Peyer's patch (tissue), 4 donors: ENCODE measurements around the gene EDN2.

Experiments used
- POLR2A ChIP-seq, 2 donors: fragments of 450-650 bp; IDR thresholded peaks; one replicate each; pipeline ENCODE4 v1.5.1; 2017; ENCODE audit warnings: antibody characterized with exemption in 2 of 2, mild to moderate bottlenecking in 2 of 2, moderate library complexity in 2 of 2
- TF ChIP-seq, protein P1 (sequence below), 6 experiments: fragments of 450-650 bp in 4 of 6; fragments of 200-600 bp in 2 of 6; sonication (generic) in 1 of 6; IDR thresholded peaks; one replicate each; pipeline ENCODE4 v1.5.1; 2017 to 2019; ENCODE audit warnings: antibody characterized with exemption in 6 of 6, mild to moderate bottlenecking in 3 of 6, moderate library complexity in 1 of 6

DNA sequence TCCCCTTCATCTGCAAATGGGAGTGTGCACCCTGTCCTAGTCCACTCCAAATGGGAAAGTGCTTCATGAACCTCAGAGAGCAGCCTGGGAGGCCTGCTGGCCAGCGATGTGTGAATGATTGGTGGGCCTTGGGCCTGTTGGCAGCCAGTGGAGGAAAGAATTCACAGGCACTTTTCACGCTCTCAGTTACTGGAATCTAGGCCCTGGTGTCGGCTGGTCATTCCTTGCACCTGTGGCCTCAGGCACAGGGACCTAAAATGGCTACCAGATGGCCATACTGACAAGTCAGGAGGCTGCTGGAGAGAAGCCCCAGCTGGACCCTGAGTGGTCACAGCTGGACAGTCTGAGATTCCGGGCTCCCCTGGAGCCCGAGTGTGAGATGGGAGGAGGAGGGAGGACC lies 18.4 kb upstream of the EDN2 start:
- TF ChIP-seq, protein P1, sequence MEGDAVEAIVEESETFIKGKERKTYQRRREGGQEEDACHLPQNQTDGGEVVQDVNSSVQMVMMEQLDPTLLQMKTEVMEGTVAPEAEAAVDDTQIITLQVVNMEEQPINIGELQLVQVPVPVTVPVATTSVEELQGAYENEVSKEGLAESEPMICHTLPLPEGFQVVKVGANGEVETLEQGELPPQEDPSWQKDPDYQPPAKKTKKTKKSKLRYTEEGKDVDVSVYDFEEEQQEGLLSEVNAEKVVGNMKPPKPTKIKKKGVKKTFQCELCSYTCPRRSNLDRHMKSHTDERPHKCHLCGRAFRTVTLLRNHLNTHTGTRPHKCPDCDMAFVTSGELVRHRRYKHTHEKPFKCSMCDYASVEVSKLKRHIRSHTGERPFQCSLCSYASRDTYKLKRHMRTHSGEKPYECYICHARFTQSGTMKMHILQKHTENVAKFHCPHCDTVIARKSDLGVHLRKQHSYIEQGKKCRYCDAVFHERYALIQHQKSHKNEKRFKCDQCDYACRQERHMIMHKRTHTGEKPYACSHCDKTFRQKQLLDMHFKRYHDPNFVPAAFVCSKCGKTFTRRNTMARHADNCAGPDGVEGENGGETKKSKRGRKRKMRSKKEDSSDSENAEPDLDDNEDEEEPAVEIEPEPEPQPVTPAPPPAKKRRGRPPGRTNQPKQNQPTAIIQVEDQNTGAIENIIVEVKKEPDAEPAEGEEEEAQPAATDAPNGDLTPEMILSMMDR (IDR thresholded peaks at IDR 0.05): no peak
- TF ChIP-seq POLR2A (IDR thresholded peaks at IDR 0.05): no peak
